Breast epithelium (tissue), 4 donors: ENCODE results near the gene VEGFA. TPM values are rescaled to one million over a fixed set of nuclear protein-coding genes. Genes with fewer than 3 reads are reported as not detected.

Source experiments
- DNase-seq, 2 donors: peaks; one replicate each; pipeline ENCODE4 v3.0.0-alpha.2; 2019; ENCODE audit warnings: low spot score in 2 of 2
- H3K27ac ChIP-seq, 2 donors: fragments of 200-600 bp; sonication (generic) in 1 of 2; one replicate each; pipeline ENCODE4 v1.5.1; 2016 to 2019; ENCODE audit warnings: mild to moderate bottlenecking in 1 of 2
- H3K27me3 ChIP-seq, 2 donors: fragments of 200-600 bp; sonication (generic) in 1 of 2; one replicate each; pipeline versions ENCODE4 v1.5.1 to v1.6.0; 2017 to 2019; ENCODE audit warnings: control low read depth in 1 of 2, mild to moderate bottlenecking in 1 of 2
- H3K36me3 ChIP-seq: fragments of 200-600 bp; one replicate; pipeline ENCODE4 v1.5.1; 2019
- H3K4me1 ChIP-seq, 2 donors: fragments of 200-600 bp; sonication (generic); one replicate each; pipeline ENCODE4 v1.5.1; 2016 to 2019; ENCODE audit warnings: control low read depth in 1 of 2
- H3K4me3 ChIP-seq, 3 donors: fragments of 200-600 bp; sonication (generic); 1 replicate in 2 of 3; 2 replicates in 1 of 3; pipeline ENCODE4 v1.5.1; 2016 to 2019; ENCODE audit warnings: mild to moderate bottlenecking in 3 of 3, moderate library complexity in 2 of 3
- H3K9me3 ChIP-seq, 2 donors: fragments of 200-600 bp; sonication (generic) in 1 of 2; one replicate each; pipeline ENCODE4 v1.5.1; 2016 to 2019; ENCODE audit warnings: control low read depth in 1 of 2
- CTCF ChIP-seq, 3 donors: fragments of 450-650 bp; IDR thresholded peaks; one replicate each; pipeline ENCODE4 v1.5.1; 2016 to 2017; ENCODE audit warnings: antibody characterized with exemption in 3 of 3, mild to moderate bottlenecking in 3 of 3, moderate library complexity in 3 of 3
- POLR2A ChIP-seq: fragments of 450-650 bp; IDR thresholded peaks from one replicate; pipeline ENCODE4 v1.6.1; 2016; ENCODE audit warnings: antibody characterized with exemption, mild to moderate bottlenecking, moderate library complexity
- POLR2AphosphoS5 ChIP-seq, 3 donors: sonication (generic); formaldehyde crosslinking; IDR thresholded peaks; one replicate each; pipeline ENCODE4 v1.6.1; 2017; ENCODE audit warnings: antibody characterized with exemption in 3 of 3
- intact Hi-C: fragments of 100-400 bp; cut with DNase I; formaldehyde crosslinking; loops from one replicate; pipeline ENCODE4 v1.15.1; 2023; ENCODE audit warnings: low total_unique reads
- total RNA-seq, 3 donors: library from RNA; depleted of rRNA; stranded (reverse); fragments of >200 nt; gene quantifications; one replicate each; pipeline ENCODE4 v1.1.0, GENCODE V29; 2016

Gene VEGFA
- total RNA-seq, 3 donors from 2014 or later: 123 to 230 (median 132) TPM

DNA sequence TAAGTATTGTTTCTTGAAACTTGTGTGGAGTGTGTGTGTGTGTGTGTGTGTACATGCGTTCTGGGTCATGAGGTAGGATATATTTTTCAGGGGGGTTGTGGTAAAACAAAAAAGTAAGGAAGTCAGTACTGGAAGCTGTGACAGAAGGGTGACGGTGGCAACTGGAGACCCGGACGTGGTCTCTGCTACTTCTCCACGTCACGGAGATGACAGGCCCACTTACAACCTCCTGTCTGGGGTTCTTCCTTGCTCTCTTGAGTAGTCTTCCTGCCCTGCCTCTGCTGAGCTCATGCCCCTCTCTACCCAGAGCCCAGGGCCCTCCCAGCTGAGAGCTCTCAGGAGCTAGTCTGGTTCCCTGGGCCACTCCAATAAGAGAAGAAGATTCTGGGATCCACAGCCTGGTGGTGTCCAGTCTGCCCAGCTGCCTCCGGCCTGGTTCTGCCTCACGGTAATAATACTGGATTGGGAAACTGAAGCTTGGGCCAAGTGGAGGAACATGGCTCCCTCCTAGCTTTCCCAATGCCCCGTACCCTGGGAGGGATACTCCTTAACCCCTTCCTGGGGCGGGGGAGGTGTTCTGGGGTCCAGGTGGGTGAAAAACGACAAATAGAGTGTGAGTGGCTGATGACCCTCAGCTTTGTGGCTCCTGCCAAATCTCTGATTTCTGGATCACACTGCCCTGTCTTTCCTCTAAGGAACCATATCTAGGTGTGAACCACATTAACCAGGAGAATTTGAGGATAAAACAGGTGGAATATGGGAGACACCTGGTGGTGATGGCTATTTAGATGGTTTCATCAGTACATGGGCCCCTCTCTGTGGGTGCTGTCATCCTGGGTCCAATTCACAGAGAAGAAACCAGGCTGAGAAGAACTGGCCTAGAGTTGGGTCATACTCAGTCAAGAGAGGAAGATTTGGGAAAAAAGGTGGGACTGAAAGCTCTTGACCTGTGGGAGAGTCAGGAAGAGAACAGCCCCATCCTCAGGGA is 27.2 kb downstream of the VEGFA start:
- no peaks in the 10 kb centered on the region for H3K4me1 ChIP-seq
- intact Hi-C loops: no loop called here
- DNase-seq: no peak

DNA sequence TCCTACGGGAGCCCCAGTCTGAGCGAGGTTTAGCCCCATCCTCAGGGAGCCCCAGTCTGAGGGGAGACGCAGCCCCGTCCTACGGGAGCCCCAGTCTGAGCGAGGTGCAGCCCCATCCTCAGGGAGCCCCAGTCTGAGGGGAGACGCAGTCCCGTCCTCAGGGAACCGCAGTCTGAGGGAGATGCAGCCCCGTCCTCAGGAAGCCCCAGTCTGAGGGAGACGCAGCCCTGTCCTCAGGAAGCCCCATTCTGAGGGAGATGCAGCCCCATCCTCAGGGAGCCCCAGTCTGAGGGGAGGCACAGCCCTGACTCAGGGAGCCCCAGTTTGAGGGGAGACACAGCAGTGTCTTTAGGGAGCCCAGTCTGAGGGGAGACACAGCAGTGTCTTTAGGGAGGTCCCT is 27.9 kb downstream of the VEGFA start:
- DNase-seq: no peak
- peak overlapping the region; percentile 76 to 89 for H3K27ac ChIP-seq
- intact Hi-C loops: no loop called here
- peaks cover 0 to 5% of the 10 kb centered on the region in 2 donors for H3K4me1 ChIP-seq
- H3K4me3 ChIP-seq: no peak overlapping the region
- TF ChIP-seq POLR2AphosphoS5 (IDR thresholded peaks at IDR 0.05) (no peak), POLR2A (no peak), CTCF (IDR thresholded peaks at IDR 0.05) (no peak)
- H3K27me3 ChIP-seq: no peaks in the 10 kb centered on the region
- no peaks in the 10 kb centered on the region for H3K9me3 ChIP-seq
- H3K36me3 ChIP-seq: no peaks in the 10 kb centered on the region

More for the DNA sequence above, 27.2 kb downstream of the VEGFA start:
- Histone ChIP-seq H3K9me3 (no peaks in the 10 kb centered on the region), H3K27ac (peak overlapping the region in 1 of 2 donors; percentile 89), H3K27me3 (no peaks in the 10 kb centered on the region), H3K36me3 (no peaks in the 10 kb centered on the region), H3K4me3 (no peak overlapping the region)
- TF ChIP-seq POLR2A (no peak), CTCF (IDR thresholded peaks at IDR 0.05) (no peak), POLR2AphosphoS5 (IDR thresholded peaks at IDR 0.05) (no peak)

GRCh38 chr6:43798688-43799444 is 28.9 kb downstream of the VEGFA start:
- Histone ChIP-seq H3K36me3 (no peaks in the 10 kb centered on the region), H3K27me3 (no peaks in the 10 kb centered on the region), H3K27ac (peak overlapping the region; percentile 77 to 89), H3K9me3 (no peaks in the 10 kb centered on the region), H3K4me1 (peaks cover 0 to 5% of the 10 kb centered on the region in 2 donors), H3K4me3 (no peak overlapping the region)
- TF ChIP-seq POLR2AphosphoS5 (IDR thresholded peaks at IDR 0.05) (peak in 2 of 3 donors; percentile 48 to 73), POLR2A (no peak)
- intact Hi-C loops: no loop called here
- peak; percentile 87 to 92 for DNase-seq

GRCh38 chr6:43799551-43800297 is 29.7 kb downstream of the VEGFA start:
- peak overlapping the region; percentile 77 to 89 for H3K27ac ChIP-seq
- TF ChIP-seq CTCF (IDR thresholded peaks at IDR 0.05): no peak
- no peak for TF ChIP-seq POLR2AphosphoS5 (IDR thresholded peaks at IDR 0.05)
- TF ChIP-seq POLR2A: no peak
- H3K36me3 ChIP-seq: no peaks in the 10 kb centered on the region
- no peaks in the 10 kb centered on the region for H3K9me3 ChIP-seq
- DNase-seq: no peak
- no peaks in the 10 kb centered on the region for H3K27me3 ChIP-seq
- intact Hi-C loops: no loop called here
- H3K4me3 ChIP-seq: no peak overlapping the region
- peaks cover 0 to 5% of the 10 kb centered on the region in 2 donors for H3K4me1 ChIP-seq

DNA sequence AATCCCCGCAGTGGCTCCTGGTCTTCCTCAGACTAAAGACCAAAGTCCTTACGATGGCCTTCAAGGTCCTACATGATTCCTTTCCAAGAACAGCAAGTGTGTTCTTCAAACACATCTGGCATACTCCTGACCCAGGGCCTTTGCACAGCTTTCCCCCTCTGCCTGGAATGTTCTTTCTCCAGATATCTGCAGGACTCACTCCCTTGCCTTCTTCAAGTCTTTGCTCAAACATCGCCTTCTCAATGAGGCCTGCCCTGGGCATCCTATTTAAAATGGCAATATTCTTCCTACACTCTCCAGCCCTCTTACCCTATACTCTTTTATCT is 30.2 kb downstream of the VEGFA start:
- DNase-seq: no peak
- H3K4me3 ChIP-seq: no peak overlapping the region
- no peaks in the 10 kb centered on the region for H3K27me3 ChIP-seq
- TF ChIP-seq POLR2A (no peak), CTCF (IDR thresholded peaks at IDR 0.05) (no peak), POLR2AphosphoS5 (IDR thresholded peaks at IDR 0.05) (no peak)
- intact Hi-C loops: no loop called here
- no peaks in the 10 kb centered on the region for H3K9me3 ChIP-seq
- H3K27ac ChIP-seq: peak overlapping the region in 1 of 2 donors; percentile 89
- H3K36me3 ChIP-seq: no peaks in the 10 kb centered on the region
- peaks cover 0 to 5% of the 10 kb centered on the region in 2 donors for H3K4me1 ChIP-seq
